GM21447 (cell line): ENCODE data around the gene CAPN12.

Experiments
- ATAC-seq: cut with Tn5 transposase; IDR thresholded peaks from one replicate; pipeline ENCODE4 v1.9.1; 2021; ENCODE audit not compliant: unreplicated experiment

Gene CAPN12

DNA sequence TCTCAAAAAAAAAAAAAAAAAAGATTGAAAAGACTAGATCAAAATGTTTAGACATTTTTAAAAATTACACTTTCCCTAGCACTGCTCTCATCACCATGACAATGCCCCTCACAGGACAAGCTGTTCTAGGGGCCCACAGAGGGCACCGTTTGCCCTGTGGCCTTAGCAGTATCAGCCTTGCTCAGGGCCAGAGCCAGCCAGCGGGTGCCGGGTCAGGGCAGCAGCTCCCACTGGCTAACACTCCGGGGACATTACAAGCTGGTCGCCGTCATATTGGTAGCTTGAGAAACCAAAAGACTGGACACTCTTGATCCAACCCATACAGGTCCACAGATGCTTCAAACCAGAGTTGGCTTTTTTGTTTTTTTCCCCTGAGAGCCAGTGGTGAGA, 18.0 kb downstream of the CAPN12 start:
- ATAC-seq = no peak

DNA sequence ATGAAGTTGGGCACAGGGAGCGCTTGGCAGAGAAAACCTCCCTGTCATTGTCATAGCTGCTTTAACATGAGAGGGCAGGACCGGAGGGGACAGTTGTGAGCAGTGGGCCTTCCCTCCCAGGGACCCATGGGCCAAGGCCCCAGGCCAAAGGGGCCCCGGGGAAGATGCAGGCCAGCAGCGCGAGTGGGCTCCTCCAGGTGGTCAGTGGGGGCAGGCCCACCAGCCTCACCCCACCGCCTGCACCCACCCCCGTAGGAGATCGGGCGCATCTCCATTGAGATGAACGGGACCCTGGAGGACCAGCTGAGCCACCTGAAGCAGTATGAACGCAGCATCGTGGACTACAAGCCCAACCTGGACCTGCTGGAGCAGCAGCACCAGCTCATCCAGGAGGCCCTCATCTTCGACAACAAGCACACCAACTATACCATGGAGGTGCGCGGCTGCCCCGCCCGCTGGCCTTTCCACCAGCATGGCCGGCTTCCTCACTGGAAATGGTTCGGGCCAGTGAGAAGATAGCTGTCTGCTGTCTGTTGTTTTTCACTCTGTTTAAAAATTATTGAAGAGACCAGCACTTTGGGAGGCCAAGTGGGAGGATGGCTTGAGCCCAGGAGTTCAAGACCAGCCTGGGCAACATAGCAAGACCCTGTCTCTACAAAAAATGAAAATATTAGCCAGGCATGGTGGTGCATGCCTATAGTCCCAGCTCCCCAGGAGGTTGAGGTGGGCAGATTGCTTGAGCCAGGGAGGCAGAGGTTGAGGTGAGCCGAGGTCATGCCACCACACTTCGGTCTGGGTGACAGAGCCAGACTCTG, 18.6 kb downstream of the CAPN12 start:
- ATAC-seq = no peak

DNA sequence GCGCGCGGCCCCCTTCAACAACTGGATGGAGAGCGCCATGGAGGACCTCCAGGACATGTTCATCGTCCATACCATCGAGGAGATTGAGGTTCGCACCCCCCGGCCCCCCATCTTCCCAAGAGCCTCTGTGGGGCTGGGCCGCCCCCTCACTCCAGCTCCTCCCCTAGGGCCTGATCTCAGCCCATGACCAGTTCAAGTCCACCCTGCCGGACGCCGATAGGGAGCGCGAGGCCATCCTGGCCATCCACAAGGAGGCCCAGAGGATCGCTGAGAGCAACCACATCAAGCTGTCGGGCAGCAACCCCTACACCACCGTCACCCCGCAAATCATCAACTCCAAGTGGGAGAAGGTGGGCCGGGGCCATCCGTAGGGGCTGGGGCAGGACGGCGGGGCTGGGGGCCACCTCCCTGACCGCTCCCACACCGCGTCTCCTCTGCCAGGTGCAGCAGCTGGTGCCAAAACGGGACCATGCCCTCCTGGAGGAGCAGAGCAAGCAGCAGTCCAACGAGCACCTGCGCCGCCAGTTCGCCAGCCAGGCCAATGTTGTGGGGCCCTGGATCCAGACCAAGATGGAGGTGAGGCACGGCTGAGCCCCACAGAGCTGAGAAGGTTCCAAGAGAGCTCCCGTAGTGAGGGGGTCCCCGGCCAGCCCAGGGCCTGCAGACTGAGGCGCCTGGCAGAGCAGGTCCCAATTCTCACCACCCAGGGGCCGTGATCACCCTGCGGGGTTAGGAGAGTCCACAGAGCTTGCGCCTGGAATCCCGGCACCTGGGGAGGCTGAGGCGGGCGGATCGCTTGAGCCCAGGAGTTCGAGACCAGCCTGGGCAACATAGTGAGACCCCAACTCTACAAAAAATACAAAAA, 20.1 kb downstream of the CAPN12 start:
- ATAC-seq = no peak

DNA sequence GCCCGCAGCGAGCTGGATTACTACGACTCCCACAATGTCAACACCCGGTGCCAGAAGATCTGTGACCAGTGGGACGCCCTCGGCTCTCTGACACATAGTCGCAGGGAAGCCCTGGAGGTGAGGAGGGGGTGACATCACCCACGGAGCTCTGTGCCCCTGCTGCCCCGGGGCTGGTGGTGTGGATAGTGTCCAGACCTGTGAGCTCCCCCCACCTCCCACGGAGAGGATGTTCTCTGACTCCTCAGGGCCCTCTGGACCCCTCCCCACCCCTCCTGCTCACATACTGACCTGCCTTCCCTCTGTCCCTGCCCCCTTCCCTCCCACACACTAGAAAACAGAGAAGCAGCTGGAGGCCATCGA, 20.7 kb downstream of the CAPN12 start:
- ATAC-seq = no peak

DNA sequence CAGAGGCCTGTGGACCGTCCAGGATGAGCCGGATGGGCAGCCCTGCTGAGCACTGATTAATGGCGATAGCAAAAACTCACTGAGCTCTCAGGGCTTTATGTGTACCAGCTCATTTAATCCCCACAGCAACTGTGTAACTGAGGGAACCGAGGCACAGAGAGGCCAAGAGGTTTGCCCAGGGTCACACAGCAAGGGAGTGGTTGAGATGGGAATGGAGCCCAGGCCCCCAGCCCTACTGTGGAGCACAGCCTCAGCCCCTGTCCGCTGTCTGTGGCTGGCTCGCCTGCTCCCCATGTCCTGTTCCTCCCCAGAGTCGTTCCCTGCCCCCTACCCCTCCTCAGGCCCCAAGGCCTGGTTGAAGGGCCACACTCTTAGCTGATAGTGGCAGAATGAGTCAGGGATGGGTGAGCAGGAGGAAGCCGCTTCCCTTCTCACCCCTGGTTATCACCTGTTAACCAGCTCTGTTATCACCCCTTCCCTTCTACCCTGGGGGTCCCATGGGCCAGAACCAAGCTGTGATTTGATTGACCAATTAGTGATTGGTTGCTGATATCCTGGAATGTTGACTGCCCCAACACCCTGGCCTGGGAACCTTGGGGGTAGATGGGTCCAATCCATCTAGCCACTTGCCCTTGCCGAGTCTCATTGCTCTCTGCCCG, 21.2 kb downstream of the CAPN12 start:
- no peak for ATAC-seq

DNA sequence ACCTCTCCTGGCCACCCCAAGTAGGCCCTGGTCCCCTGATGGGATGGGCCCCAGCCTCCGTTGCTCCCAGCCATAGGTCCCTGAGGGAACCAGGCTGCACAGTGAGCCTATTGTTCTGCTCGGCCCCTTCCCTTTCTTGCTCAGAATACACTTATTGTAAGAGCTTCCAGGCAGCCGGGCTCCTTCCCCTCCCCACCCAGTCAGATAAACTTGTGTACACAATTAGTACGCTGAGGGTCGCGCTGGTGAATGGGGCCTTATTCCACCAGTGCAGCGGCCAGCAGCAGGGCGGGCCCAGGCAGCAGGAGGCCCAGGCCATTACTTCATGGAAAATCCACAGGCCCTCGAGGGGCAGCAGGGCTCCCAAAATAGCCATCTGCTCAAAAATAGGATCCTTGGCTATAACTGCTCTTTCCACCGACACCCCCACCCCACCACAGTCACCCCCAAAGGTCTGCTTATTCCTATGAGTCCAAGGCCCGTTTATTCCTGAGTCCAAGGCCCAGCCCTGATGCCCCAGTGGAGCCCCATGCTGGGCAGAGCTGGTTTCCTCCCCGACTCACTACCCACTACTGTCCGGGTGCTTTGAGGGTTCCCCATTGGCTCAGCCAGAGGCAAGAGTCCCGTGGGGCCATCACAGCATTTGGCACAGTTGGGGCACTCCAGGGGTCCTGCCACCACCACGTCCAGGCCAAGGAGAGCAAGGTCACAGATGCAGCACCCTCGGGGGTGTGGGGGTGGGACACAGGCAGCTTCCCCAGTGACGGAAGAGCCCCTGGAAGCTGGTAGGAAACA, 22.1 kb downstream of the CAPN12 start:
- ATAC-seq = no peak

DNA sequence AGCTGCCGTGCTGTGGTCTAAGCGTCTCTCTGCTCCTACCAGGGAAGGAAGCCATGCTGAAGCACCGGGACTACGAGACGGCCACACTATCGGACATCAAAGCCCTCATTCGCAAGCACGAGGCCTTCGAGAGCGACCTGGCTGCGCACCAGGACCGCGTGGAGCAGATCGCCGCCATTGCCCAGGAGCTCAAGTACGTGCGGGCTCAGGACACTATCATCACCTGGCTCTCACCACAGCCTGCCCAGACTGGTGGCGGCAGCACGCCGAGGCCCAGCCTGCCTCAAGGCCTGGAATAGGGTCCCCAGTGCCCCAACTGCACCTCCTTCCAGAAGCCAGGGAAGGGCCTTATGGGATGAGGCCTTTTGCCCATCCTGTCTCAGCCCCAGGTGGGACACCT, 22.8 kb downstream of the CAPN12 start:
- no peak for ATAC-seq

DNA sequence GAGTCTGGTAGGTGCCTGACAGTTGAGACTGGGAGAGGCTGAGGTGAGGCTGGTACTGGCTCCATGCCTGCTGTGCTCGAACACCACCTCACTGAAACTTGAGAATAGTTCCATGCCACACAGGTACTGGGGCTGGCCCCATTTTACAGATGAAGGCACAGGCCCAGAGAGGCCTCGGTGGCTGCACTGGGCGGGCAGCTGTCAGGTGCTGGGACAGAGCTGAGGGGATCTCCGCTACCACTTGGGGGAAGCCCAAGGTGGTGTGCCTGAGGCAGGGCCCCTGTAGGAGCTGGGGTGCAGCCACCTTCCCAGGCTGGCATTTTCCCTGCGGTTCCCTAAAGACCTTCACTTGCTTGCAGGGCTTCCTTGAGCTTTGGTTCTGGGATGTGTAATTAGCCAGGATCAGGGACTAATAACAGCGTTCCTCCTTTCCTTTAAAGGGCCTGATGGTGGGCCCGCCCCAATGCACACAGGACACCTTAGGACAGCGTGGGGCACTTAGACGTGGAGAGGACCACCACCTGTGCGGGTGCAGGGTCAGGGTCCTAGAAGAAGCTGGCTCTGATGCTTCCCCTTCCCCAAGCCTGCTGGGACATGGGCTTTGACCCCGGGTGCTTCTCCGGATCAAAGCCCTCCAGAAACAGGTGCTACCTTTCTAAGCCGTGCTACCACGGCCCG, 23.6 kb downstream of the CAPN12 start:
- no peak for ATAC-seq

DNA sequence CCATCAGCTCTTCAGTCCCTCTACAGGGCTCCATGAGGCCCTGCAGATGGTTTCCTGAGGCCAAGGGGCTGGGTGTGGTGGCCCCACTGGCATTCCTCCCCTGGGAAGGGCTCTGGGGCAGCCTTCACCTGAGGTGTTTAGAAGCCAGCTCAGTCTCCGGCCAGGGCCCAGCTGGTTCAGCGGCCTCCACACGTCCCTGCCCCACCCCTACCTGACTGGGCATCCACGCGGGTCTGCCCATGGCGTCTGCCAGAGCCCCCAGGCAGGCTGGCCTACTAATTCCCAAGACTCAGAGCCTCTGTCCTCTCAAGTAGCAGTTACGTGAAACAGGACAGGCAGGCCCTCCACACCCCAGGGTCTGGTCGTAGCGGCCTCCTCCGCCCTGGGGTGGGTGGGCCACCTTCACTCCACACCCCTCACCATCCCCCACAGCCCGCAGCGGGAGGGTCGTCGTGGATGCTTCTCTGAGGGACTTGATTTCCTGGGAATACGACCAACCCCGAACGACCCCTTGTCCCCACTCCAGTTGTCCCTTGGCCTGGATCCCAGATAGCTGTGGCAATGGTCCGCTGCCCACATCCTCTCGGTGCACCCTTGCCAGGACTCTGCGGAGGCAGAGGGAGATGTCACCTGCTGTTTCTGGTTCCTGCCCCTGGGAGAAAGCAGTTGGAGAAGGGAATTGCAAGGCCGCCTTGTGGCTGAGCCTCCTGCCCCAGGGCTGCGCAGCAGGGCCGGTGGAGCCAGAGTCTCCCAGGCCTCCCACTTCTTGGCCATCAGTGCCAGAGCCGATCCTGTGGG, 24.3 kb downstream of the CAPN12 start:
- ATAC-seq = no peak

DNA sequence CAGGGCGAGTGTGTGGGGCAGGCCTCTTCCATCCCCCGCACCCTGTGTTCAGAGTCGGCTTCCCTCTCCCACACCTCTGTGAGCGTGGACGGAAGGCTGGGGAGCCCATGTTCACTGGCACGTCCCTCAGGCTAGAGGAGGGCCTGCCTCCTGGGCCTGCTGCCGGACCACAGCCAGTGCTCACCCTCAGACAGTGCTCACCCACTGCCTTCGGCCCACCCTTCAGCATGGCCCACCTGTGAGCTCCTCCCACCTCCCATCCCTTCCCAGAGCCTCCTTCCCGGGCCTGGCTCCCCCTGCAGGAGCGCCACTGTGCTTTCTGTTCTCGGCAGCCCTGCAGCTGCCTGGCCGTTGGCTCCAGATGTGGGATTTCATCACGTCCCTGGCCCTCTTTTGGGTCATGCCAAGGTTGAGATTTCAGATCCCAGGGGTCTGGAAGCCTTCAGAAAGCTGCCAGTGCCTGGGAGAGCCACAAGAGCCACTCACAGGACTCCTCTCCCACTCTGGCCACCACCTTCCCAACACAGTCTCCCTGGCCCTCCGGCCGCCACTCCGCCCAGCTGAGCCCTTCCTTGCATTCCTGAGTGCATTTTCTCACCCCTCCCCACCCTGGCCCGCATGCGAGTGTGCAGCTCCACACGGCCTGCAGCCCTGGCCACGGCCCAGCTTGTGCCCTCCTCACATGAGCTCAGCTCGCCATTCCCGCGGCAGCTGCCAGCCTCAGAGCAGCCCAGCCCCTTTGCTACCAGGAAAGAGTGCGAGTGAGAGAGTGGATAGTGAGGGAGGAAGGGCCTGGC, 25.3 kb downstream of the CAPN12 start:
- ATAC-seq = no peak

DNA sequence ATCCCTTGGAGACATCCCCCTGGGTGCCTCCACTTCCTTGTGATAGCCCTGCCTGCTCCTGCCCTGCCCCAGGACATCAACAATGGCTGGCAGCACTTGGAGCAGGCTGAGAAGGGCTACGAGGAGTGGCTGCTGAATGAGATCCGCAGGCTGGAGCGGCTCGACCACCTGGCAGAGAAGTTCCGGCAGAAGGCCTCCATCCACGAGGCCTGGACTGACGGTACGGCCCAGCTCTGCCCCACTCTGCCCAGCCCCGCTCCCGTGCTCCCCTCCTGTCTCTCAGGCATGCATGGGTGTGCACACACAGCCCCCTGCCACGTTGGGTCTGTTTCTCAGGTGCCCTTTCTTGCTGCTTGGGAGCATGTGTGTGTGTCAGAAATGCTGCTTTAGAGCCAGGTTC, 26.4 kb downstream of the CAPN12 start:
- no peak for ATAC-seq

DNA sequence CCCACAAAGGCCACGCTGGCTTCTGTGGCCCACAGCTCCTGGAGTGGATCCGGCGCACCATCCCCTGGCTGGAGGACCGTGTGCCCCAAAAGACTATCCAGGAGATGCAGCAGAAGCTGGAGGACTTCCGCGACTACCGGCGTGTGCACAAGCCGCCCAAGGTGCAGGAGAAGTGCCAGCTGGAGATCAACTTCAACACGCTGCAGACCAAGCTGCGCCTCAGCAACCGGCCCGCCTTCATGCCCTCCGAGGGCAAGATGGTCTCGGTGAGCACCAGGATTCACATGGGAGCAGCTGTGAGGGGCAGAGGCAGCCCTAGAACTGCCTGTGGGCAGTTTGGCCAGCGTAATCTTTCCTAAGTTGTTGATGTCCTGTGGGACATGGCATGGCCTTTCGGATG, 27.2 kb downstream of the CAPN12 start:
- ATAC-seq = no peak

DNA sequence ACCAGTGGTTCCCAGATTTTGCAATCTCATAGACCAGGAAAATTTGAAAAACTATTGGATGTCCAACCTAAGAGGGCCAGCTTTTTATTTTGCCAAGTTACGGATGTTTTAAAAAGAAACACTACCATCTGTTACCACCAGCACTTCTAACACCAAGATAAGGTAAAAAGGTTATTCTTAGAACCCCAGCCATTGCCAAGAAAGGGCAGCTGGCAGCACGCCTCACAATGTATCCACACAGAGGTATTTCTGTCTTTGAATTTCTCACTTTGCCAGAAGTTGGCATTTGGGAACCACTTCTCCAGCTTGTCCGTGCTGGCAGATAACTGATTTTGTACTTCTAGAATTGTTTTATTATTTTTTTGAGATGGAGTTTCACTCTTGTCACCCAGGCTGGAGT, 28.7 kb downstream of the CAPN12 start:
- ATAC-seq = no peak

DNA sequence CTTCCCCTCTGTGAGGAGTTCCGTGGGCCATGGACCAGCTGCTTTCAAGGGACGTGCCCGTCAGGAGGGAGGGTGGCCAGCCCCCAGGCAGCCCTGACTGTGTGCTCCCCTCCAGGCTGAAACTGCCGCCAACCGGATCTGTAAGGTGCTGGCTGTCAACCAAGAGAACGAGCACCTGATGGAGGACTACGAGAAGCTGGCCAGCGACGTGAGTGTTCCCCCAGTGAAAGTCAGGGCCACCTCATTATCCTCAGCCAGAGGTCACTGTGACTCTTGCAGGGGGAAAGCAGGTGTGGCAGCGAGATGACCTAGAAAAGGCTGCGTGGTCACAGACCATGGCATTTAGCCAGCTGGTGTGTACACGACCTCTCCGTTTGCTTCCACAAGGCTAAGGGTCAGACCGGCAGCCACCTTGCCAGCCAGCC, 29.9 kb downstream of the CAPN12 start:
- no peak for ATAC-seq

DNA sequence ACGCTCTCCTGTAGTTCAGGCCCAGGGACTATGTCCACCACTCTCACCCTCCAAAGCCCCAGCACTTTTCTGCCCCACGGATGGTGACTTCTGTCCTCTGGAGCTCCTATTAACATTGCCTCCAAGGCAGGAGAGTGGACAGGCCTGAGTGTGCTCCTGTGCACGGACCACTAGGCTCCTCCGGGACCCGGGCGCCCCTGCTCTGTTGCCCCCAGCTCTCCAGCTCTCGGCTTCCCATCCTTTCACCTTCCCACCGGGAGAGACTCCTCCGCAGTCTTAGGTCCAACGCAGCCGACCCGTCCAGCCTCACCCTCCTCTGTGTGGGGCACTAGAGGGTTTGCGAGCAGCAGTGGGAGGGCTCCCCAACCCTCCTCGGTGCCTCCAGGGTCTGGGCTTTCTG, 30.4 kb downstream of the CAPN12 start:
- ATAC-seq = no peak

DNA sequence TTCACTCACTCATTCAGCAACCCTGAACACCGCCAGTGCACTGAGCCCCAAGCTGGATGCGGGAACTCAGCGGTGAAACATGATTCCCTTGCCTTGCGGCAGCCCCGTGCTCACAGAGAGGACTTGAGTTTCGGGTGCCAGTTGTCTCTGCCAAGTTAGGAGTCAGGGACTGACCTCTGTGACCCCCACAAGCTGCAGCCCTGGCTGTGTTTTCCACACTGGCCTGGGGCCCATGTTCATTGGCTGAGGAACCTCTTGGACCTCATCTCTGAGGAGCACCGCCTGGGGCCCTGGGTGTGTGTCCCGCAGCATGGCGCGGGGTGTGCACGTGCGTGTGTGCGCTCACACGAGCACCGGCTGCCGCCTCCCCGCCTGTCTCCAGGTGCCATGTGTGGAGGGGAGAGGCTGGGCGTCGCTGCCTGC, 31.0 kb downstream of the CAPN12 start:
- ATAC-seq = no peak

DNA sequence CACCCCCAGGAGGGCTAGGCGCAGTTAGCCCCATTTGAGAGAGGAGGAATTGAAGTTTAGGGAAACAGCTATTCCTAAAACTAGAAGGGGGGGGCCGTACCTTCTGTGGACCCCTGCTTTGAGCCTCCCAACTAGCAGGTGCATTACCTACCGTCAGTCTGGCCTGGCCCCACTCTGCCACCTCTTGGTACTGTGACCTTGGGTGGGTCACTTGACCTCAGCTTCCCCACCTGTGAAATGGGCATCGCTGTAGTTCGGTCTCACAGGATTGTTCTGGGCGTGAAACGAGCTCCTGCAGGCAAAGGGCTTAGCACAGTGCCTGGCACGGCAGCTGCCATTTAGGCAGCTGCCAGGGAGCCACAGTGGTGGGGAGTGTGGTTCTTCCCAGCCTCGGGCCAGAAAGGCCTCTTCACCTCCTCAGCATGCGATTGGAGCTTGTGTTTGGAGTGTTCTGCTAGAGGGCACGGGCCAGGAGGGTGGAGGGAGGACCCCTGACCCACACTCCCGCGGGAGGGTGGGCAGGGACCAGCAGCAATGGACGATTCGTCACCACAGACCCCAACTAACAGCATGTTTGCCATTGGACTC, 32.0 kb downstream of the CAPN12 start:
- ATAC-seq = no peak

DNA sequence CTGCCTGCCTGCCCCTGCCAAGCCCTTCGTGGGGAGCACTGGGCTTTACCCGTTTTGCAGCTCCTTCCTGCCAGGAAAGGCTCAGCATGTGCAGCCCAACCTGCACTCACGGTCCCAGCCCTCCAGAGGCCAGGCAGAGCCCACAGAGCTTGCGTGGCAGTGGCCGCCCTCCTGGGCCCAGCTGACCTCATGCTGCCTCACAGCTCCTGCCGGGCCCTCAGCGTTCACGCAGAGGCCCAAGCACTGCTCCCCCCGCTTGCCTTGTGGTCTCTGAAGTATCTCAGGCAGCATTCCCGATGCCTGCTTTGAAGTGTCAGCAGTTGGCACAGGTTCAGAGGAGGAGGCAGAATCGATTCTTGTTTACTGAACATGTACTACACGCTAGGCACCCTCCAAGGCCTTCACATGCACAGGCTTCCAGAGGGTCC, 32.5 kb downstream of the CAPN12 start:
- ATAC-seq = no peak
